GM18520 (cell line): Measurements from ENCODE around the gene GPR17.

ENCODE experiments used
- ATAC-seq: cut with Tn5 transposase; IDR thresholded peaks from one replicate; pipeline ENCODE4 v1.9.1; 2021; ENCODE audit not compliant: unreplicated experiment

The GPR17 gene

DNA sequence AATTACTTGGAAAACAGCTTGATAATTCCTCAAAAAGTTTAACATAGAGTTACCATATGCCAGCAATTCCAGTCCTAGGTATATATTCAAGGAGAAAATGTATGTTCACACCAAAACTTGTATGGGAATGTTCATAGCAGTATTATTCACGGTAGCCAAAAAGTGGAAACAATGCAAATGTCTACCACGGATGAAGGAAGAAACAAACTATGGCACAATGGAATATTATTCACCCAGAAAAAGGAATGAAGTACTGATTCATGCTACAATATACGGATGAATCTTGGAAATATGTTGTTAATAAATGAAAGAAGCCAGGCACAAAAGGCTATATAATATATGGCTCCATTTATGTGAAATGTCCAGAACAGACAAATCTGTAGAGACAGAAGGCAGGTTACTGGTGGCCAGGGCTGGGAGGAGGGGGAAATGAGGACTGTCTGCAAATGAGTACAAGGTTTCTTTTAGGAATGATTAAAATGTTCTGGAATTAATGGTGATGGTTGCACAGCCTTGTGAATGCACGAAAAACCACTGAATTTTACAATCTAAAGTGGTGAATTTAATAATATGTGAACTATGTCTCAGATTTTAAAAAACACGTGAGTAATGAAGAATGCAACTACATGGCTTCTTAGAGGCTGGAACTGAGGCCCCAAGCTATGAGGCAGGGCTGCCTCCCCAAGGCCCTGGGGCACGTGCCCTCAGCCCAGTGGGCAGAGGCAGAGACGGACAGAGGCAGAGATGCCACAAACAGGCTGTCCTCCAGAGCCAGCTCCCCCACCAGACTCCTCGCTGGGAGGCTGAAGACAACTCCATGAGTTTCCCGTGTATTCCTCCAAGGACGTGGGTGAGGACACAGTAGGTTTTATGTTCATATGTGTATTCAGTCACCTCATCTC lies 24.4 kb downstream of the GPR17 start:
- ATAC-seq = no peak

DNA sequence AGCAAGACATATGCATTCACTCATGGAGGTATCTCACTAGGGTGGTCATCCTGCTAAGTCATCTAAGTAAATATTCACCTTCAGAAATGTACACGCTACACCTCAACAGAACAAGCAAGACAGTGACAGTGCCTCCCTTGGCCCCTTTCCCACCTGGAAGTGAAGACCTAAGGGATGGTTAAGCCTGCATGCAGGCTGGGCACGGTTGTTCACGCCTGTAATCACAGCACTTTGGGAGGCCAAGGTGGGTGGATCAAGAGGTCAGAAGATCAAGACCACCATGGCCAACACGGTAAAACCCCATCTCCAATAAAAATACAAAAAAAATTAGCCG lies 25.0 kb downstream of the GPR17 start:
- no peak for ATAC-seq

DNA sequence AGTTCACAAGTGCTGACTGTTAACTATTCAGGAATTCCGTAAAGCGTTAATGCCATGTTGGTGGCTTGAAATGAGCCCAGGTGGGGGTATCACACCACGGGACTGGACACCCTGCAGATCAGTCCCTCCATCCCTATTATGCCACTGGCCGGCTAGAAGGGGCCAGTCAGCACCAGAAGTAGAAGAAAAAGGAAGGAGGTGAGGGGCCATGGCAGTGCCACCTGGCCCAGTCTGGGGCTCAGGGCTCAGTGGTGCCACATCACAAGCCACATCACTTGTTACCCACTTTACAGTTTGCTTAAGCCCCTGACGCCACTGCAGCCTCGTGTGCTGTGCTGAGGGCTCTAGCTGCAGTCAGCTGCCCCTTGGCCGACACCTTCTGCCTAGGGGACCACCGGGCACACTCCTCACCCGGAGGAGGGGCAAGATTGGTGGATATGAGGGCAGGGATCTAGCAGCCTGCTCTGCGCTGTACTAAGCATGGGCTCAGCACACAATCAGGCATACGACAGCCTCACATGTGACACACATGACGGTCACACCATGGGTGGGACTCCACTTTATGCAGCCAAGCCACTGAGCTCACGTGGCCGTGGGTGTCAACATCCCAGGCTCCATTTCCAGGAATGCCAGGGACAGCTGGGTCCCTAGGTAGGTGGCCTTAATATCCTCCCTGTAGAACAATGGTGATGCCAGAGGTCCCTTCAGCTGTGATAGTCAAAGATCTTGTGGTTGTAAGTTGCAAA lies 25.8 kb downstream of the GPR17 start:
- no peak for ATAC-seq

DNA sequence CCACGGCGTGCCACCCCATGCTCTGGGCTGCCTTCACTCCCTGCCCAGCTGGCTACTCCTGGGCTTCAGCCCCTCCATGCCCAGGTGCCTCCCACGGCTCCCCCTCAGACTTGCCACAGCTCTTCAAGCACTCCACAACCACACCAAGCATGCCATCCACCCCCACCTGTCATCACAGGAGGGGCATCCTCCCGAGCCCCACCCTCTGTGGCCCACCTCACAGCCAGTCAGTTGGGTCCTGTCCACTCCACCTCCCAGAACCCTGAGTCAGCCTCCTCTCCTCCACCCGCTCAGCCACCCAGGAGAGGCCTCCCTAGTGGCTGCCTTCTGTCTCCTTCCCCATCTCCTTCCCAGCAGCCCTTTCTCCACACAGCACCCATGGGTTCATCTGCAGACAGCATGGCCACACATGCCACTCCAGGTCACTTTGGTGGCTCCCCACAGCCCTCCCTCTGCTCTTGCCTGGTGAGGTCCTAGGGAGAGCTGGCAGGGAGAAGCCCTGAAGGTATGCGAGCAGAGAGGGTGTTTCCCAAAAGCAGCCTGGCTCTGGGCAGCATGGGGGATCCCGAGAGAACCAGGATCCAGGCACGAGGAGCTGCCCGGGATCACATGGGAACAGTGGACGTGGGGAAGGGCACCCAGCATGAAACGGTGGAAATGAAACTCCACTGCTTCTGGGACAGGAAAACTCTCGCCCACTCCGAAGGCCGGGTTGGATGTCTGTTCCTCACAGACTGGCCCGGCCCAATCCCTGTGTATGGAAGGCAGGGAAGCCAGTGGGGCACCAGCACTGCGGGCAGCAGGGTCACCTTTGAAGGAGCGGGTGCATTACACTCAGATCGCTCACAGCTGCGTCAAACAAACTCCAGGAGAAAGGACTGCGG lies 26.6 kb downstream of the GPR17 start:
- no peak for ATAC-seq

DNA sequence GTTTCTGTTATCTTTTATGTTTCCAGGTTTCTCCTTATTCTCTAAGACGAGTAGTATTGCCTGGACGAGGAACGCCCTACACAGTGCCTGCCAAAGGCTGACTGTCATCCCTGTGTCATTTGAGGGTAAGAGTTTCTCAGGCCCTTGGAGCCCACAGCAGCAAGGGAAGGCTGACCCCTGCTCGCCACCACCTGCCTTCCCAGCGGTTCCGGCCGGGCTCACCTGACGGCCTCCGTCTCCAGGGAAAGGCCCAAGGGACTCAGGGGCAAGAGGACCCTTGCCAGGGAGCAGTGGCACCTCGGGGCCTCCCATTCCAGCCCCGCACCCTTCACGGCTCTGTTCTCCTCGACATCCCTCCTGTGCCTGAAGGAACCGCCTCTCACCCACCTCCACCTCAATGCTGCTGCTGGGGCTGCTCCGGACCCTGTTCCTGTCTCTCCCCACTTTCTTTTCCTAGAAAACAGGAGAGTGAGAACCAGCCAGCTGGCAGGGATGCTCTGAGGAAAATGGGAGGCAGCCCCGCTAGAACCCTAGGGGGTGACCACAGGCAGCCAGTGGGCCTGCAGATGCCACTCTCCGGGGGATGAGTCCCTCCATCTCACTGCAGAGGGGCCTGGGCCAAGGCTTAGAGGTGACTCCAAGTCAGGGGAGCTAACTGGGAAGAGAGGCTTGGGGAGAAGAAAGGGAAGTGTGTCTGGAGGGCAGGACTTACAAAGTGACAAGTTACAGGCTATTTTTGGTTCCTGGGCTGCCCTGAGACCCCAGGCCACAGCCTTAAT lies 27.5 kb downstream of the GPR17 start:
- ATAC-seq = no peak

DNA sequence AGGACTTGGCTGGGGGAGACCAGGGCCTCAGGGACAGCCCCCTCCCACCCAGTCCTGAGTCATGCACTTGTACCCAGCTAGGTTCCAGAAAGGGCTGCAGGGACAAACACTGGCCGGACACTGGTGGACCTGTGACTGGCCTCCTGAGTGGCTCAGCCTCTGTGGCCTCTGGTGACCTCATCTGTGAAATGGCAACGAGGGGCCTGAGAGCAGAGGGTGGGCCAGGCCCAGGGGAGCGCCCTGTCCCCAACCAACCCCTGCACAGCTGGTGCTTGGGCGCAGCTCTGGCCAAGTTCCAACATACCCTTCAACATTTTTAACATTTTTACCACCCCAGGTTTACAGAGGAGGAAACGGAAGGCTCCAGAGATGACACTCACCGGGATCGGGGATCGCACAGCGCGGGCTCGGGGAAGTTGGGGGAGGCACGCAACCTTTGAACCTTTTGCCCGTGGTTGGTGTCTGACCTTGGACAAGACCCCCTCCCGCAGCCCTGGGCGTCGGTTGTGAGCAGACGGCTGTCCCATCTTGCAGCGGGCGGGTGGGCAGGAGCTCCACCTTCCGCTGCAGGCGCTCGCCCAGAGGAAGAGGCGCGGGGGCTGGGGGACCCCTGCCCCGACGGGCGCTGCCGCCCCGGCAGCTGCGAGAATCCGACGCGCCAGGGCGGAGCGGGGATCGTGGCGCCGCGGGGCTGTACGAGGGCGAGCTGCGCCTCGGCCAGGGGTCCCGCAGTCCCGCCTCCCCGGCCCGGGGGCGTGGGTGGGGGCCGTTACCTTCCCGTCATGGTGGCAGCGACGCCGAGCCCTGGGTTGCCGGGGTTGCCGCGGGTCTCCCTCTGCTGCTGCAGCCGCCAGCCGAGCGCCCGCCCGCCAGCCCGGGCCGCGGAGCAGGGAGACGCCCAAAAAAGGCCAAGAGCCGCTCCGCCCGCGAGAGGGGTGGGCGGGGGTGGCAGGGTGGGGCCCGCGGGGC lies 28.6 kb downstream of the GPR17 start:
- ATAC-seq = no peak

DNA sequence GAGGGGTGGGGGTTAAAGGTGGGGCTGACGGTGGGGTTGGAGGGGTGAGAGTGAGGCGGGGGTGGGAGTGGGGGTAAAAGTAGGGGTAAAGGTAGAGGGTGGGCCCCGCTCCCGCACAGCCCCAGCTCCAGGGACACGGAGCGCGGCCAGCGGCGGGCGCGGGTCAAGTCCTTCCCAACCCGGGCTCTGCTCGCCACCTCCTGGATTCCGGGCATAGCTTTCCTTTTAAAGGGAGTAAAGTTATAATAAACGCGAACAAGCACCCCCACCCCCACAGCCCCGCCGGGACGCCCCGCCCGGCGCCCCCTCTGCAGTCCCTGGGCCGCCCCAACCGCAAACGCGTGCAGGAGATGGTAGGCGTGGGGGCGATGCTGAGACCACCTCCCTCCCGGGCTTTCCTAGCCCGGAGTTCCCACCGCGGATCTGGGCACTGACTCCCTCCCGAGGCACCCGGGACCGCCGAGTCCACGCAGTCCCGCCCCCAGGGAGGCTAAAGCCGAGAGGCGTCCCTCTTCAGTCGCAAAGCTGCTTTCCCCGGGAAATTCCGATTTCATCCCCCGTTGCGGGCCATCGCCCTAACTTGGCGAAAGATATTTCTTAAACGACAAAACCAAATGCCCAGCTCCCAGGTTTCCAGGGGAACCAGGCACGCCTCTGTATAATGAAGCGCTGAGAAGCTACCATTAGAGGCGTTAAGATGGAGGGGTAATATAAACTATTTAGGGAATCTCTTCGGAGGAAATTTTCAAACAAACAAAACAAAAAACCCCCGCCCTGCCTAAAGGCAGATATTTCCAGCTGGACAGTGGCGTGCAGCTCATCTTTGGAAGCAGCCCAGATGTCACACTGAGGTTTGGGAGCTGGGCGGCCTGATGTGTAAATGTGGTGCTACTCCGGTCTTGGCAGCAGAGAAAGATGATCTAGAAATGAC lies 29.6 kb downstream of the GPR17 start, which contains the start of gene LIMS2:
LIMS2 (minus strand) TSS at position 200 of the 931 bp plus-strand sequence. CDS start 506 bp downstream, outside the sequence.
- no peak for ATAC-seq

DNA sequence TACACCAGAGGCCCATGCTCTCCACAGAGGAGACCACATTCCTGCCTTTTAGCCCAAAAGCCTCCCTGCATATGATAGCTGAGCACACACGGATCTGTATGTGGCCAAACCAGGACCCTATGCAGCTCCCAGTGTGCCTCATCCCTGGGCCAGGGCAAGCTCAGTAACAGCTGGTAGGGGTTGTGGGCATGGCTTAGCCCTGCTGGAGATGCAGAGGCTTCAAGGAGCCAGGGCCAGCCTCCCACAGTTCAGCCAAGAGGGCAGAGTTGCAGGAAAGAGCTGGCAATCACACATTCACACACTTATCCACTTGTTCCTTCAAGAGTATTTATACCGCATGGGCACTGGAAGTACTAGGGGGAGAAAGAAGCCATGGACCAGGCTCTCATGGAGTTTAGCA lies 31.0 kb downstream of the GPR17 start:
- no peak for ATAC-seq

DNA sequence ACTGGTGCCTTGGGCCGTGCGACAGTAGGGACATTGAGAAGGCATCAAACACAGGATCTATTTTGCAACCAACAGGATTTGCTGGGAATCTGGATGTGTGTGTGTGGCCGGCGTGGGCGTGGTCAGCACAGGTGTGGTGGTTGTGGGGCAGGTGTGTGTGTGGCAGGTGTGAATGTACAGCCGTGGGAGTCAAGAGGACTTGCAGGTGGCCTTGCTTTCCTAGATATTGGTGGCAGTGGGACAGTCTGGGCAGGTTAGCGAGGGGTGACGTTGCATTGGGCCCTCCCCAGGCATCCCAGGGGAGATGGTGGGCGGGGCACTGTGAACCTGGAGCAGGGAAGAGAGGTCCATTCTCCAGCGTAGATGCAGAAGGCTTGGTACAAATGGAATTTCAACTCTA lies 32.6 kb downstream of the GPR17 start:
- ATAC-seq = no peak

DNA sequence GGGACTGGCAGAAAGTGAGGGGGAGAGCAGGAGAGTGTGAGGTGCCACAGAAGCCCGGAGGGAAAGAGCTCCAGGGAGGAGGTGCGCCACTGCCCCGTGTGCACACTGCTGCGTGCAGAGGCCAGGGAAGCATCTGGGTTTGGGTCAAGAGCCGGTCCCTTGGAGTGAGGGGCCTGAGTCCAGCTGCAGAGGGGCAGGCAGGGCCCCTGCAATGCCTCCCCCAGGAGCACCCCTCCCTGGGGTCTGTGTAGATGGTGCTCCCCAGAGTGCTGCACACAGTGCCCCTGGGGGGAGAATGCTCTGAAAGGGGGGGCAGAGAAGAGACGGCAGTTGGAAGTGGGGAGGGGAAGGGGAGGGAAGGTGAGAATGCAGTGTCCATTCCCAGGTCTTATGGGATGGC lies 33.0 kb downstream of the GPR17 start:
- no peak for ATAC-seq

DNA sequence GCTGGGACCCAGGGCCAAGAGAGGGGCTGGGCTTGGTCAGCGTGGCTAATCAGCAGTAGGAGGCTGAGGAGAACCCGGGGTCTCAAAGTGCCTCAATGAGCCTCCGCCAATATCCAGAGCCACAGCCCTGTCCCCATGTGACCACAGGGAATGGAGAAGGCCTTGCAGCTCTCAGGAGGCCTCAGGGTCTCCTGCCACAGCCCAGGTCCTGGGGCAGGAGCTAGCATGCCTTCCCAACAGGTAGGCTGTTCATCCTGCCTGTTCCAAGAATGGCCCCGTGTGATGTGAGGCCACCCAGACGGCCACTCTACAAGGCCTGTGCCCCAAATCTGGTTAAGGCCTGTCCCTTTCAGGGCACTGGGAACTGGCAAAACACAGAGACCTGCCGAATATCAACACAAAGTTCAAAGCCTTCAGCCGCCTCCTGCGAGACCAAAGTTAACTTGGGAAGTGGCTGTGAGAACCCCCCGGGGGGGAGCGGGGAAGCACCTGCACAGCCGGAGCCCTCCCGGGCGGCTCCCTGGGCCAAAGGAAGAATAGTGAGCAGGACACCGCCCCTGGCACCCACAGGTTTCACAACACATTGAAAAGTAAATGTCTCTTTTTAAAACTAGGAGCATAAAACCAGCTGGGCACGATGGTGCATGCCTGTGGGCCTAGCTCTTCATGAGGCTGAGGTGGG lies 33.9 kb downstream of the GPR17 start:
- no peak for ATAC-seq

DNA sequence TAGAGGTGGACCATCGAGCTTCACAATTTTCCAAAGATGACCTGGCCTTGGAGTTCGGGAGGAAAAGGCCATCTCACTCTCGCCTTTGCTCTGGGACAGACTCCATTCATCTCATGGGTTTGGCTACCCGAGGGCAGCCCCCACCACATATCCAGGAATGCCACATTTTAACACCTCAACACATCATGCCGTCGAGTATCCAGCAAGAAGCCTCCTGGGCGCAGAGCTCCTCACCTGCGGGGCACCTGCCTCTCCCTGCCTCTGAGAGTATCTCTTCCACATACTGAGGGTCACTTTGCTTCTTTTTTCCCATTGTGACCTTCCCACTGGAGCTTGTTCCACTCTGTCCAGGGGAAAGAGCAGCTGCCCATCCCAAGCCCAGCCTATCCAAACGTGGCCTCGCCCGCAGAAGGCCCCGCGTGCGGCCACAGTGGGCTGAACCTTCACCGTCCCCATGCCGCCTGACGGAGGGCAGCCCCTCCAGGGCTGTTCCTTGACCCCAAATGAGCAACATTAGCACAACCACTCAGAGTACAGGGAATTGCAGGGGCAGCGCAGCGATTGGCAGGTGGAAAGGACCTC lies 34.8 kb downstream of the GPR17 start:
- ATAC-seq = no peak

DNA sequence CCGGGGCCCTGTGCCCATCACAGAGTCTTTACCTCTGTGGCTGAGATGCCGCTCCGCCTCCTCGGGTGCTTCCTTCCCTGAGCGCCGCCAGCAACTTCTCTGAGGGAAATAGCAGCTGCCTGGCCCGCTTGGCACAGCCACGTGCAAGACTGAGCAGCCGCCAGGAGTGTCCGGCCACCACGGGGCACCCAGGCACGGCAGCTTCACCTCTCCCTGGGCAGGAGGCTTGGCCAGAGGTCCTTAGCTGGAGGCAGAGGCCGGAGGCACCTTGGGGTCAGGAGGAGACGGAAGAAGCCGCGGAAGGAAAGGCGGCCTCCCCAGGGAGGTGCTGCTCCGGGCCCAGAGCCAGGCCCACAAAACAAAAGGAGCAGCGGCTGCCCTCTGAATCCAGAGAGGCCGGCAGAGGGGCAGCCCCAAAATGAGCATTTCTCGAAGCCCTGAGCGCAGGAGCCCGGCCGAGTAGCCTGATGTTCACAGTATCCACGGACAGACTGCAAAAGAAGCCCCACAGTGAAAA lies 35.4 kb downstream of the GPR17 start:
- no peak for ATAC-seq

DNA sequence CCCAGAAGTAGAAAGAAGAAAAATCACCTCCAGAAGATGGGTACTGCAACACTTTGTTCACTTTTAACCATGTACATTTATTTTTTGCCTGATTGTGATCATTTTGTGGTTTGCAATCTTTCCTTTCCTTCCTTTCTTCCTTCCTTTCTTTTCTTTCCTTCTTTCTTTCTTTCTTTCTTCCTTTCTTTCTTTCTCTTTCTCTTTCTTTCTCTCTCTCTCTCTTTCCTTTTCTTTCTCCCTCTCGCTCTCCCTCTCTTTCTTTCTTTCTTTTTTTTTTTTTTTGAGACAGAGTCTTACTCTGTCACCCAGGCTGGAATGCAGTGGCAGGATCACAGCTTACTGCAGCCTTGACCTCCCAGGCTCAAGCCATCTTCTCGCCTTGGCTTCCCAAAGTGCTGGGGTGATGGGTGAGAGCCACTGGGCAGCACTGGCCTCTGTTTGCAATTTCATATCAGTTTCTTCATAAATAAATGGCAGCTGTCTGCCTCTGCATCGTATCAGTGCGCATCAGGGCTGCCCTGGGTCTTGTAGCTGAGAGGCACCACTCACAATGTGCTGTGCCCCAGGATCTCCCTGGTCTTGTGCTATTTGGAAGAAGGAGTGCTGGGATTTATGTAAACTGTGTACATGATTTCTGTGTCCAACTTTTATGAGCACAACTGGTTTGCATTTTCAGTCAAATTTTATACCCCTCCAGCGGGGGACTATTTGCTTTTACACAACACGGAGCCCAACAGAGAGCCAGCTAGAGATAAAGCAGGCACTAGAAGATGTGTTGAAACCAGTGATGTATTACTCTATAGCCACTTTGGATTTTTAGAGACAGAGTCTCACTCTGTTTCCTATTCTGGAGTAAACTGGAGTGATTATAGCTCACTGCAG lies 36.3 kb downstream of the GPR17 start:
- ATAC-seq = no peak

DNA sequence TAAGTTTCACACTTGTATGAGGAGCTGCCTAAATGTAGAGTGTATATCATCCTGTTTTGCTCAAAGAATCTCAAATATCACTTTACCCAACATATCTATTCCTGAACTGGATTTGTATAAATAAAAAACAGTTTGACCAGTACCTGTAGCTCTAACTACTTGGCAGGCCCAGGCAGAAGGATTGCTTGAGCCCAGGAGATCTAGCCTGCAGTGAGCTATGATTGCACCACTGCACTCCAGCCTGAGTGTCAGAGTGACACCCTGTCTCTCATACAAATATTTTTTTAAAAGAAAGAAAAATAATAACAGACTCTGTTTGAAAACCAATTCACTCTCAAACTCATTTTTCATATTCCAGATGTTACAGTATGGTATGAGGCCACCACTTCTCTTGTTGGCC lies 37.1 kb downstream of the GPR17 start:
- ATAC-seq = no peak

DNA sequence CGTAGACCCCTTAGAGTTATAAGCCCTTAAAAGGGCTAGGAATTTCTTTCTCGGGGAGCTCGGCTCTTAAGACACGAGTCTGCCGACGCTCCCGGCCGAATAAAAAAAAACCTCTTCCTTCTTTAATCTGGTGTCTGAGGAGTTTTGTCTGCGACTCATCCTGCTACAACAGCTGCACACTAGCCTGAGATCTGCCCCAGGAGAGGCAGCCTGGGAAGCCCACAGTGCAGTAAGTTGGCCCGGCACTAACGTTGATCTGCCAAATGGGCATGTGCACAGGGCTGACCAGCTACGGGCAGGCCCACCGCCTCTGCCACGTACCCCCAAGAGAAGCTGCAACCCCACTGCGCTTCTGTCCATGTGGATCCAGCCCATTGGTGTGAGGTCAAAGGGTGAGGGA lies 37.8 kb downstream of the GPR17 start:
- no peak for ATAC-seq
